Gastroesophageal sphincter (tissue), 3 donors: Measurements from ENCODE around the gene FUT8.

ENCODE experiments used
- CTCF ChIP-seq, 4 experiments: fragments of 200-600 bp in 2 of 4; fragments of 450-650 bp in 2 of 4; sonication (generic) in 1 of 4; IDR thresholded peaks; one replicate each; pipeline ENCODE4 v1.5.1; 2017 to 2019; ENCODE audit warnings: antibody characterized with exemption in 4 of 4, mild to moderate bottlenecking in 2 of 4, moderate library complexity in 2 of 4
- POLR2A ChIP-seq, 2 donors: fragments of 450-650 bp; IDR thresholded peaks; one replicate each; pipeline ENCODE4 v1.6.1; 2017; ENCODE audit warnings: antibody characterized with exemption in 2 of 2, mild to moderate bottlenecking in 2 of 2, moderate library complexity in 1 of 2

GRCh38 chr14:65478596-65478995 is 66.1 kb downstream of the FUT8 start:
- no peak for TF ChIP-seq POLR2A (IDR thresholded peaks at IDR 0.05)
- no peak for TF ChIP-seq CTCF (IDR thresholded peaks at IDR 0.05)
